Right cardiac atrium (tissue), 5 donors: ENCODE results near the gene NMNAT3. TPM values are rescaled to one million over a fixed set of nuclear protein-coding genes. Genes with fewer than 3 reads are reported as not detected.
A peak's percentile ranks its signal among the peaks of the same experiment; 100 is the strongest.

Experiments used
- ATAC-seq, 2 donors: fragments of 200-7000 bp; cut with Tn5 transposase; one replicate each; pipeline versions ENCODE4 v1.8.0 to v1.9.1; 2020; ENCODE audit warnings: moderate library complexity in 2 of 2, mild to moderate bottlenecking in 1 of 2
- DNase-seq, 3 donors: peaks; one replicate each; pipeline ENCODE4 v3.0.0-alpha.2; 2020
- H3K27ac ChIP-seq: one replicate; pipeline ENCODE4 v1.5.1; 2013; ENCODE audit warnings: mild to moderate bottlenecking, low read length, control low read depth, moderate library complexity
- H3K27me3 ChIP-seq: one replicate; pipeline ENCODE4 v1.6.1; 2013; ENCODE audit not compliant: control insufficient read depth, insufficient read depth
- H3K4me1 ChIP-seq: one replicate; pipeline ENCODE4 v1.6.1; 2013; ENCODE audit warnings: low read length; ENCODE audit not compliant: control insufficient read depth, insufficient read depth
- H3K4me3 ChIP-seq: one replicate; pipeline ENCODE4 v1.5.1; 2013; ENCODE audit warnings: low read length, control low read depth
- H3K9me3 ChIP-seq: one replicate; pipeline ENCODE4 v1.6.1; 2013; ENCODE audit warnings: low read length; ENCODE audit not compliant: control insufficient read depth
- WGBS: extraction: QIAGEN DNeasy Blood & Tissue Kit; methylation state at CpG from one replicate; pipeline ENCODE4 v1.1.7; 2013; 5-methylcytosine and 5-hydroxymethylcytosine counted together
- intact Hi-C, 4 donors: fragments of 100-400 bp; cut with DNase I; formaldehyde crosslinking; loops; one replicate each; pipeline versions ENCODE4 v1.11.0 to v1.14.0; 2022 to 2023
- polyA plus RNA-seq: library from polyadenylated mRNA; stranded (reverse); fragments of 200-250 nt; gene quantifications from one replicate; pipeline ENCODE4 v1.2.3, GENCODE V29; 2013
- total RNA-seq, 4 donors: library from RNA; stranded (reverse); fragmentation: NEBNext Ultra II Directional; extraction: Animal tissue kit (Norgen Biotek cat#: 25700); gene quantifications; one replicate each; pipeline ENCODE4 v1.2.1, GENCODE V29; 2021
- donor health status: healthy with polysubstance abuse.
- donor health status: DM: no; HTN: yes; CAD: no.
- donor health status: DM: no; HTN: no; CAD: no.
- donor health status: DM: no; HTN: yes; CAD: no; lungs with severe emphysema.
- donor health status: DM: yes; HTN: yes; CAD: no.

The NMNAT3 gene
- total and polyA plus RNA-seq, 5 donors, result 9.6 to 19.2 (median 16.7) TPM

DNA sequence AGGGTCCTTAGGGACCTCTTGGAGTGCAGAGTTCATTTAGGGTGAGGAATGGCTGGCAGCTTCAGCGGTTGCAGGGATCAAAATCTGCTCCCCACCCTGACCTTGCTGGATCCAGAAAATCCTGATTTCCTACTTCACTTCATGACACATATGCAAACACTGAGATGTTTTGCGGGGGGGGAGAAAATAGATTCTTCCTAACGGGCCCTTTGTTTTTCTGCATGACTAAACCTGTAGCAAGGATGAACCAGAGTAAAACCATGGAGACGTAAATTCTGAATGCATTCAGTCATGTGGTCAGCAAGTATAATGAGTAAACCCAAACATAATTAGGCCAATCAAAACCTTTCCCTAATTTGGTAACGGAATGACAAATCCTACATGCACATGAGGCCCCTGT, 118.2 kb downstream of the NMNAT3 start:
- H3K4me3 ChIP-seq, result no peak overlapping the region
- ATAC-seq (no peak), DNase-seq (no peak)
- H3K9me3 ChIP-seq, result no peaks in the 10 kb centered on the region
- H3K27ac ChIP-seq, result no peak overlapping the region
- H3K4me1 ChIP-seq, result no peaks in the 10 kb centered on the region
- 72% methylated on average over 5 of the region's 5 CpGs for WGBS
- H3K27me3 ChIP-seq, result no peaks in the 10 kb centered on the region
- intact Hi-C loops, result loop anchor here in 1 of 4 donors (10.0 kb wide), 1 partner anchor 125 kb away; no protein-coding TSS in a partner anchor

GRCh38 chr3:139558351-139559266, 119.2 kb downstream of the NMNAT3 start:
- Histone ChIP-seq H3K27ac (no peak overlapping the region), H3K9me3 (no peaks in the 10 kb centered on the region), H3K4me1 (no peaks in the 10 kb centered on the region), H3K4me3 (no peak overlapping the region), H3K27me3 (no peaks in the 10 kb centered on the region)
- intact Hi-C loops, result loop anchor here in 1 of 4 donors (10.0 kb wide), 1 partner anchor 124 kb away; no protein-coding TSS in a partner anchor
- no peak for DNase-seq
- 69% methylated on average over 2 of the region's 2 CpGs for WGBS
- no peak for ATAC-seq

DNA sequence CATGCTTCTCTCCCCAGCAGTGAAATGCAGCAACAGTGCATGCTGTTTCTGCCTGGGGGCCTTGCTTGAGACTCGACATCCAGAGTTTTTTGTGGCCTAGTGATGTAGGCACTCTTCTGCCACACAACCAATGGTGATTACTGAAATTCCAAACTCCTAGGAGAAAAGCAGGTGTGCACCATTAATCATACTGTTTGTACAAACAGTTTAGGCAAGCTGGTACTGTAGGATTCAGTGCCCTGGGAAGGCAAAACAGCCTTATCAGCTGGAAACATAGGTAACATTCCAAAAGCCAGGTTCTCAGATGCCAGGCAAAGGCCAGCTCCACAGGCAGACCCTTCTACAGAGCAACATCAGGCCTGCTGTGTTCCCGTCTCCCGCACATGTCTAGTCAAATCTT, 120.7 kb downstream of the NMNAT3 start:
- H3K27ac ChIP-seq, result no peak overlapping the region
- H3K27me3 ChIP-seq, result no peaks in the 10 kb centered on the region
- WGBS, result 91% methylated on average over 3 of the region's 3 CpGs
- ATAC-seq (no peak), DNase-seq (no peak)
- intact Hi-C loops, result loop anchor here in 1 of 4 donors (10.0 kb wide), 1 partner anchor 122 kb away; no protein-coding TSS in a partner anchor
- H3K4me1 ChIP-seq, result no peaks in the 10 kb centered on the region
- H3K9me3 ChIP-seq, result no peaks in the 10 kb centered on the region
- no peak overlapping the region for H3K4me3 ChIP-seq

GRCh38 chr3:139555249-139555648, 122.5 kb downstream of the NMNAT3 start:
- no peaks in the 10 kb centered on the region for H3K4me1 ChIP-seq
- no peak overlapping the region for H3K4me3 ChIP-seq
- ATAC-seq, result no peak
- intact Hi-C loops, result loop anchor here in 1 of 4 donors (10.0 kb wide), 1 partner anchor 120 kb away; no protein-coding TSS in a partner anchor
- no peak overlapping the region for H3K27ac ChIP-seq
- H3K9me3 ChIP-seq, result no peaks in the 10 kb centered on the region
- 92% methylated on average over 2 of the region's 2 CpGs for WGBS
- H3K27me3 ChIP-seq, result no peaks in the 10 kb centered on the region
- DNase-seq, result no peak

GRCh38 chr3:139554628-139555027, 123.1 kb downstream of the NMNAT3 start:
- ATAC-seq, result no peak

DNA sequence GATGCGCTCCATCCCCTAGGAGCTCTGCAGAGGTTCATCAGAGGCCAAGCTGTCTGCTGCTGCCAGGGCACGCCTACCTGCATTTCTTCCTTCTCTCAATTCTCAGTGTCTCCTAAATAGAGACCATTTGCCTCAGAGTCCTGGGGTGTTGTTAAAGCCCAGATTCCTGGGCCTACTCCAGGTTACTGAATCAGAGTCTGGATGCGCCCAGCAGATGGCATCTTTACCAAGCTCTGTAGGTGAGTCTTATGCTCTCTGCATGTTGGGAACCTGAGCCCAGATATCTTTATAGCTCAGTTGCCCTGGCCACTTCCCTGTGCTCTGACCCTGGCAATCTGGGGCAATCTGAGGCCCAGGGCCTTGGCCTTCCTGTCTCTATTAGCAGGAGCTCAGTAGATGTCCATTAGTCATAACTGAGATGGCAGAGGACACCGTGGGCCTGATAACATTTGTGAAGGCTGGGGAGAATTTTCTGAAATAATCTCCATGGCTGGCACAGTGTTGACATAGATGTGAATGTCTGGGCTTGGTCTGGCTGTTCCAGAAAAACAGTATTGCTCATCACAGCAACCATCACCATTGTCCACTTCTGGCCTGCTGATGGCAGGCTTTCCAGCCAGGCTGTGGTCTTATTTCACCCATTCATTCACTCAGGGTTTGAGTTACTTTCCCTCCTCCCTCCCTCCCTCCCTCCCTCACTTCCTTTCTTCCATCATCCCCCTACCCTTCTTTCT, 125.0 kb downstream of the NMNAT3 start:
- Histone ChIP-seq H3K27me3 (no peaks in the 10 kb centered on the region), H3K4me3 (no peak overlapping the region), H3K4me1 (no peaks in the 10 kb centered on the region), H3K27ac (no peak overlapping the region), H3K9me3 (no peaks in the 10 kb centered on the region)
- no peak for DNase-seq
- intact Hi-C loops, result loop anchor here in 1 of 4 donors (10.0 kb wide), 1 partner anchor 118 kb away; no protein-coding TSS in a partner anchor
- WGBS, result 84% methylated on average over 4 of the region's 4 CpGs
- ATAC-seq, result peak in 1 of 2 donors; percentile 27

More at GRCh38 chr3:139554628-139555027, 123.1 kb downstream of the NMNAT3 start:
- no peaks in the 10 kb centered on the region for H3K4me1 ChIP-seq
- H3K27me3 ChIP-seq, result no peaks in the 10 kb centered on the region
- DNase-seq, result no peak
- intact Hi-C loops, result loop anchor here in 1 of 4 donors (10.0 kb wide), 1 partner anchor 120 kb away; no protein-coding TSS in a partner anchor
- H3K9me3 ChIP-seq, result no peaks in the 10 kb centered on the region
- H3K4me3 ChIP-seq, result no peak overlapping the region
- no peak overlapping the region for H3K27ac ChIP-seq

DNA sequence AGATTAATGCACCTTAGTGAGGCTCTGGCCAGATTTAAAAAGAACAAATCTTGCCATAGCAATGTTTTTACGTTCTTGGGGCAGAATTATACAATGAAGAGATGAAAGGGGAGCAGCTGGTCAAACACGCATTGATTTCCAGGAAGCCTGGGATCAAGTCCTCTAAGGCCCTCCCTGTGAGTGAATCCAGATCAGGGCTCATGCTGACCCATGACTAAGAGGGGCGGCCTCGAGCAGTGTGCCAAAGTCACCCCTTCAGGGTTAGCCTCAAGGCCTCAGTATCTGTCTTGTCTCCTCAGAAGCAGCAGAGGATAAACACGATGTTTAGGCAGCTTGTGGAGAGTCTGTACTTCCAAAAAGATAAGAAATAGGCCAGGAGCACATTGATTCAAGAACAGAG, 129.0 kb downstream of the NMNAT3 start:
- Histone ChIP-seq H3K27me3 (no peaks in the 10 kb centered on the region), H3K27ac (no peak overlapping the region), H3K4me1 (no peaks in the 10 kb centered on the region), H3K9me3 (no peaks in the 10 kb centered on the region), H3K4me3 (no peak overlapping the region)
- ATAC-seq, result peak; percentile 73 to 76
- intact Hi-C loops, result loop anchor here in 1 of 4 donors (5.0 kb wide), 1 partner anchor 116 kb away; no protein-coding TSS in a partner anchor
- 55% methylated on average over 5 of the region's 5 CpGs for WGBS
- peak in 1 of 3 donors; percentile 79 for DNase-seq

DNA sequence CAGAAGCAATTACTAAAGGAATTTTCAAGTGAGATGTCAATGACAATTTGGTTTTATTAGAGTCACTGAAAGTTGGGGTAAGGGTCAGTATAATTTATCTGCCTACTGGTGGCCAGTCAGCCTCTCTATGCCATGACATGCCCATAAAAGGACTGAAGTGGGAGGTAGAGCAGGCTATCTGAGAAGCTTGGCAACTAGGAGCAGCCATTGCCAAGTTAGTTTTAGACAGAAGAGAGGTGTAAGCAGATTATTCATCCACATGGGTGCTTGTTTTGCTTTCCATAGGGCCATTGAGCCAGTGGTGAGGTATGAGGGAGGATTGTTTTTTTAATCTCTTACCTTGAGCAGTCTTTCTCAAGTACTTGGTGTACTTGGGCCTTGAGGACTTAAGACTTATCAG, 130.1 kb downstream of the NMNAT3 start:
- intact Hi-C loops, result loop anchor here in 1 of 4 donors (5.0 kb wide), 1 partner anchor 115 kb away; no protein-coding TSS in a partner anchor
- Histone ChIP-seq H3K27ac (no peak overlapping the region), H3K9me3 (no peaks in the 10 kb centered on the region), H3K4me3 (no peak overlapping the region), H3K4me1 (no peaks in the 10 kb centered on the region), H3K27me3 (no peaks in the 10 kb centered on the region)
- ATAC-seq (no peak), DNase-seq (no peak)

GRCh38 chr3:139546772-139547171, 131.0 kb downstream of the NMNAT3 start:
- DNase-seq (no peak), ATAC-seq (no peak)
- 88% methylated on average over 3 of the region's 3 CpGs for WGBS
- no peaks in the 10 kb centered on the region for H3K4me1 ChIP-seq
- H3K27me3 ChIP-seq, result no peaks in the 10 kb centered on the region
- intact Hi-C loops, result loop anchor here in 1 of 4 donors (5.0 kb wide), 1 partner anchor 114 kb away; no protein-coding TSS in a partner anchor
- H3K27ac ChIP-seq, result no peak overlapping the region
- no peaks in the 10 kb centered on the region for H3K9me3 ChIP-seq
- no peak overlapping the region for H3K4me3 ChIP-seq

- peaks cover 5% of the 10 kb centered on the region for H3K4me1 ChIP-seq
- no peaks in the 10 kb centered on the region for H3K27me3 ChIP-seq
- intact Hi-C loops, result no loop called here
- no peak for DNase-seq
- H3K27ac ChIP-seq, result no peak overlapping the region
- H3K9me3 ChIP-seq, result no peaks in the 10 kb centered on the region
- 95% methylated on average over 5 of the region's 5 CpGs for WGBS
- ATAC-seq, result no peak
- no peak overlapping the region for H3K4me3 ChIP-seq
These were observed 136.1 kb downstream of the NMNAT3 start for GRCh38 chr3:139541532-139542288.
